OCI-LY3 (cell line): ENCODE results near the gene LMNA.

ENCODE experiments used
- H2AFZ ChIP-seq: fragments of 200-600, 300-600 bp; shearing (Covaris generic); 2 replicates; pipeline ENCODE4 v1.6.0; 2014; ENCODE audit warnings: antibody characterized with exemption, low read depth, low read length
- H3K27ac ChIP-seq: fragments of 200-600, 300-600 bp; sonication (generic); 2 replicates; pipeline ENCODE4 v1.5.1; 2014; ENCODE audit warnings: mild to moderate bottlenecking, low read length, moderate library complexity, mixed read lengths
- H3K27me3 ChIP-seq: fragments of 200-600, 300-600 bp; sonication (generic); 2 replicates; pipeline ENCODE4 v1.6.1; 2014; ENCODE audit warnings: low read depth, low read length, mixed read lengths
- H3K36me3 ChIP-seq: fragments of 200-600, 300-600 bp; sonication (generic); replicated peaks from 2 replicates; pipeline ENCODE3; 2014; ENCODE audit warnings: low read depth, low read length, mixed read lengths
- H3K4me1 ChIP-seq: fragments of 300-600, 200-600 bp; sonication (generic); 2 replicates; pipeline ENCODE4 v1.6.1; 2014; ENCODE audit warnings: low read length, mixed read lengths
- H3K4me2 ChIP-seq: fragments of 200-600, 300-600 bp; sonication (generic); 2 replicates; pipeline ENCODE4 v1.6.1; 2014; ENCODE audit warnings: low read length, mixed read lengths
- H3K4me3 ChIP-seq: fragments of 300-600, 200-600 bp; sonication (generic); 2 replicates; pipeline ENCODE4 v1.5.1; 2014; ENCODE audit warnings: antibody characterized with exemption, mild to moderate bottlenecking, low read length, moderate library complexity
- H3K79me2 ChIP-seq: fragments of 300-600, 200-600 bp; shearing (Covaris generic); 2 replicates; pipeline ENCODE4 v1.6.1; 2014; ENCODE audit warnings: mild to moderate bottlenecking, low read length, mixed read lengths
- H3K9ac ChIP-seq: fragments of 300-600, 200-600 bp; shearing (Covaris generic); 2 replicates; pipeline ENCODE4 v1.6.0; 2014; ENCODE audit warnings: mild to moderate bottlenecking, low read length, moderate library complexity
- H3K9me3 ChIP-seq: fragments of 200-600, 300-600 bp; shearing (Covaris generic); 2 replicates; pipeline ENCODE4 v1.6.1; 2014; ENCODE audit warnings: low read length, mixed read lengths; ENCODE audit not compliant: insufficient read depth
- H4K20me1 ChIP-seq: fragments of 200-600, 300-600 bp; sonication (generic); 2 replicates; pipeline ENCODE4 v1.6.1; 2016; ENCODE audit warnings: low read length, mixed read lengths; ENCODE audit not compliant: insufficient read depth
- EZH2phosphoT487 ChIP-seq: fragments of 200-600 bp; shearing (Covaris generic); IDR thresholded peaks from 2 replicates; pipeline ENCODE4 v1.6.1; 2018; ENCODE audit warnings: antibody characterized with exemption, mixed run types, low read depth
- TF ChIP-seq, protein P1 (sequence below): fragments of 200-600, 300-600 bp; sonication (generic); IDR thresholded peaks from 2 replicates; pipeline ENCODE4 v1.5.1; 2014; ENCODE audit warnings: antibody characterized with exemption, low read length, low read depth

Gene LMNA

GRCh38 chr1:156149374-156150332 lies 35.1 kb downstream of the LMNA start:
- Histone ChIP-seq H3K4me1 (peaks cover 90% of the 10 kb centered on the region), H3K27ac (peak overlapping the region; percentile 72), H3K4me3 (peak overlapping the region; percentile 68), H4K20me1 (no peaks in the 10 kb centered on the region), H3K9me3 (no peaks in the 10 kb centered on the region), H3K27me3 (no peaks in the 10 kb centered on the region), H3K4me2 (peak overlapping the region; percentile 78), H3K79me2 (no peaks in the 10 kb centered on the region), H3K9ac (peak overlapping the region; percentile 21; the same call in 1 of the 2 replicates), H2AFZ (no peak overlapping the region), H3K36me3 (no peaks in the 10 kb centered on the region)
- no peak for TF ChIP-seq EZH2phosphoT487
- TF ChIP-seq, protein P1, sequence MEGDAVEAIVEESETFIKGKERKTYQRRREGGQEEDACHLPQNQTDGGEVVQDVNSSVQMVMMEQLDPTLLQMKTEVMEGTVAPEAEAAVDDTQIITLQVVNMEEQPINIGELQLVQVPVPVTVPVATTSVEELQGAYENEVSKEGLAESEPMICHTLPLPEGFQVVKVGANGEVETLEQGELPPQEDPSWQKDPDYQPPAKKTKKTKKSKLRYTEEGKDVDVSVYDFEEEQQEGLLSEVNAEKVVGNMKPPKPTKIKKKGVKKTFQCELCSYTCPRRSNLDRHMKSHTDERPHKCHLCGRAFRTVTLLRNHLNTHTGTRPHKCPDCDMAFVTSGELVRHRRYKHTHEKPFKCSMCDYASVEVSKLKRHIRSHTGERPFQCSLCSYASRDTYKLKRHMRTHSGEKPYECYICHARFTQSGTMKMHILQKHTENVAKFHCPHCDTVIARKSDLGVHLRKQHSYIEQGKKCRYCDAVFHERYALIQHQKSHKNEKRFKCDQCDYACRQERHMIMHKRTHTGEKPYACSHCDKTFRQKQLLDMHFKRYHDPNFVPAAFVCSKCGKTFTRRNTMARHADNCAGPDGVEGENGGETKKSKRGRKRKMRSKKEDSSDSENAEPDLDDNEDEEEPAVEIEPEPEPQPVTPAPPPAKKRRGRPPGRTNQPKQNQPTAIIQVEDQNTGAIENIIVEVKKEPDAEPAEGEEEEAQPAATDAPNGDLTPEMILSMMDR = no peak

- Histone ChIP-seq H3K4me2 (peak overlapping the region; percentile 78), H3K9ac (peak overlapping the region; percentile 30; the same call in 1 of the 2 replicates), H4K20me1 (no peaks in the 10 kb centered on the region), H3K4me1 (peaks cover 98% of the 10 kb centered on the region), H3K4me3 (peak overlapping the region; percentile 68), H2AFZ (no peak overlapping the region), H3K36me3 (no peaks in the 10 kb centered on the region), H3K79me2 (no peaks in the 10 kb centered on the region), H3K27me3 (no peaks in the 10 kb centered on the region), H3K9me3 (no peaks in the 10 kb centered on the region), H3K27ac (peak overlapping the region; percentile 72)
- no peak for TF ChIP-seq EZH2phosphoT487
- TF ChIP-seq, protein P1 = no peak
Measured at GRCh38 chr1:156150333-156151011, 36.0 kb downstream of the LMNA start.

DNA sequence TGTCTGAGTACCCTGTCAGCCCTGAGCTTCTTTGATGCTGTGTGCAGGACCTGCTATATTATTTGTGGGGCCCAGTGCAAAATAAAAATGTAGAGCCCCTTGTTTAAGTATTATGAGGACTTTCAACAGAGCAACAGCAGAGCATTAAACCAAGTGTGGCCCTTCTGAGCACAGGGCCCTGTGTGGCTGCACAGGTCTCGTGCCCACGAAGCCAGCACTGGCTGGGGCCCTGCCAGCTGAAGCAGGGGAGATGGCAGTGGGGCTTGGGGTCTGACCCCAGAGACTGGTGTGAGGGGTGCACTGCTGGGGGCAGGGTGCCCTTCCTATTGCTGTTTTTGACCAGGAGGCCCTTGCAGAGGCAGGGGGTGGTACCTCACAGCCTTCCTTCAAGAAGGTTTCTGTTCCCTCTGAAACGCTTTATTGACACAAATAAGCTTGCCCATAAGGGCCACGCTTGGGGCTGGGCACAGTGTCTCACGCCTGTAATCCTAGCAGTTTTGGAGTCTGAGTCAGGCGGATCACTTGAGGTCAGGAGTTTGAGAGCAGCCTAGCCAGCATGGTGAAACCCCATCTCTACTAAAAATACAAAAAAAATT lies 36.7 kb downstream of the LMNA start:
- no peaks in the 10 kb centered on the region for H4K20me1 ChIP-seq
- H3K4me2 ChIP-seq = peak overlapping the region; percentile 78
- no peaks in the 10 kb centered on the region for H3K27me3 ChIP-seq
- TF ChIP-seq EZH2phosphoT487 = no peak
- TF ChIP-seq, protein P1 = no peak
- H3K36me3 ChIP-seq = no peaks in the 10 kb centered on the region
- H3K79me2 ChIP-seq = no peaks in the 10 kb centered on the region
- H3K4me3 ChIP-seq = peak overlapping the region; percentile 68
- H3K4me1 ChIP-seq = peaks cover 100% of the 10 kb centered on the region
- H3K9ac ChIP-seq = peak overlapping the region; percentile 30; the same call in 1 of the 2 replicates
- no peak overlapping the region for H2AFZ ChIP-seq
- peak overlapping the region; percentile 72 for H3K27ac ChIP-seq
- no peaks in the 10 kb centered on the region for H3K9me3 ChIP-seq

GRCh38 chr1:156152628-156153027 lies 38.1 kb downstream of the LMNA start:
- TF ChIP-seq, protein P1 = no peak
- no peak for TF ChIP-seq EZH2phosphoT487
- Histone ChIP-seq H3K27ac (no peak overlapping the region), H3K4me3 (no peak overlapping the region), H3K4me1 (peaks cover 92% of the 10 kb centered on the region), H3K27me3 (no peaks in the 10 kb centered on the region), H3K9me3 (no peaks in the 10 kb centered on the region), H4K20me1 (no peaks in the 10 kb centered on the region), H3K36me3 (no peaks in the 10 kb centered on the region), H3K9ac (no peak overlapping the region), H2AFZ (no peak overlapping the region), H3K79me2 (no peaks in the 10 kb centered on the region), H3K4me2 (no peak overlapping the region)
